Astrocyte (in vitro differentiated cells and primary cell): ENCODE data around the gene ADAM33. TPM values are rescaled to one million over a fixed set of nuclear protein-coding genes. Genes with fewer than 3 reads are reported as not detected.

Source experiments
- DNase-seq: peaks from one replicate; pipeline ENCODE4 v3.0.0-alpha.2; 2010; ENCODE audit warnings: low read depth
- FAIRE-seq: peaks from 2 replicates; lab custom pipeline; 2011; peaks lifted over from hg19 to GRCh38; lab: Jason Lieb, UNC
- H2AFZ ChIP-seq: 2 replicates; pipeline ENCODE4 v1.6.0; 2012; ENCODE audit warnings: low read depth, low read length, inconsistent platforms
- H3K27ac ChIP-seq: 2 replicates; pipeline ENCODE4 v1.5.1; 2011; ENCODE audit warnings: low read depth, low read length, inconsistent platforms
- H3K27me3 ChIP-seq: 2 replicates; pipeline ENCODE4 v1.6.0; 2011; ENCODE audit warnings: low read length, inconsistent platforms; ENCODE audit not compliant: insufficient read depth
- H3K36me3 ChIP-seq: 2 replicates; pipeline ENCODE4 v1.5.1; 2011; ENCODE audit warnings: low read length, inconsistent platforms; ENCODE audit not compliant: insufficient read depth
- H3K4me1 ChIP-seq: 2 replicates; pipeline ENCODE4 v1.5.1; 2011; ENCODE audit warnings: low read length, inconsistent platforms; ENCODE audit not compliant: insufficient read depth
- H3K4me2 ChIP-seq: 2 replicates; pipeline ENCODE4 v1.6.0; 2012; ENCODE audit warnings: low read length, inconsistent platforms
- H3K4me3 ChIP-seq: 2 replicates; pipeline ENCODE4 v1.5.1; 2011; ENCODE audit warnings: low read depth, mild to moderate bottlenecking, low read length, inconsistent platforms; ENCODE audit not compliant: insufficient read depth
- H3K79me2 ChIP-seq: 2 replicates; pipeline ENCODE4 v1.6.0; 2012; ENCODE audit warnings: mild to moderate bottlenecking, low read length, inconsistent platforms; ENCODE audit not compliant: insufficient read depth
- H3K9ac ChIP-seq: 2 replicates; pipeline ENCODE4 v1.6.0; 2012; ENCODE audit warnings: mild to moderate bottlenecking, low read length, inconsistent platforms
- H3K9me3 ChIP-seq: 2 replicates; pipeline ENCODE4 v1.5.1; 2012; ENCODE audit warnings: low read depth, mild to moderate bottlenecking, low read length, inconsistent platforms; ENCODE audit not compliant: insufficient read depth
- H4K20me1 ChIP-seq: 2 replicates; pipeline ENCODE4 v1.6.0; 2012; ENCODE audit warnings: low read length, inconsistent platforms; ENCODE audit not compliant: insufficient read depth
- H3K27ac Mint-ChIP-seq: one replicate; pipeline ENCODE4 v1.8.0; 2021; ENCODE audit warnings: mild to moderate bottlenecking, mixed read lengths; ENCODE audit not compliant: unreplicated experiment
- H3K27me3 Mint-ChIP-seq: one replicate; pipeline ENCODE4 v1.8.0; 2021; ENCODE audit warnings: low read depth, mixed read lengths; ENCODE audit not compliant: unreplicated experiment
- H3K36me3 Mint-ChIP-seq: one replicate; pipeline ENCODE4 v1.8.0; 2021; ENCODE audit warnings: low read depth, mixed read lengths; ENCODE audit not compliant: unreplicated experiment
- H3K4me1 Mint-ChIP-seq: one replicate; pipeline ENCODE4 v1.8.0; 2021; ENCODE audit warnings: low read depth, mixed read lengths; ENCODE audit not compliant: unreplicated experiment
- H3K4me3 Mint-ChIP-seq: one replicate; pipeline ENCODE4 v1.8.0; 2021; ENCODE audit warnings: mild to moderate bottlenecking, moderate library complexity, mixed read lengths; ENCODE audit not compliant: unreplicated experiment
- H3K9me3 Mint-ChIP-seq: one replicate; pipeline ENCODE4 v1.8.0; 2021; ENCODE audit warnings: mild to moderate bottlenecking, mixed read lengths; ENCODE audit not compliant: unreplicated experiment
- CTCF ChIP-seq: IDR thresholded peaks from 2 replicates; pipeline ENCODE4 v1.5.1; 2011; ENCODE audit warnings: low read depth, mild to moderate bottlenecking, inconsistent platforms, low read length, moderate library complexity; ENCODE audit not compliant: insufficient read depth
- EZH2 ChIP-seq: IDR thresholded peaks from 2 replicates; pipeline ENCODE4 v1.6.1; 2012; ENCODE audit warnings: mild to moderate bottlenecking, low read length, inconsistent platforms; ENCODE audit not compliant: insufficient read depth
- total RNA-seq: library from RNA; stranded (reverse); gene quantifications from 2 replicates; pipeline ENCODE4 v1.2.1, GENCODE V29; 2021

The ADAM33 gene
- total RNA-seq, 1 donor from 2014 or later, result 3.0 TPM

GRCh38 chr20:3728354-3728753 is 46.5 kb upstream of the ADAM33 start:
- Mint-ChIP-seq H3K4me3 (no peak overlapping the region), H3K4me1 (peaks cover 6% of the 10 kb centered on the region), H3K36me3 (no peaks in the 10 kb centered on the region), H3K9me3 (peaks cover 2% of the 10 kb centered on the region), H3K27me3 (peaks cover 52% of the 10 kb centered on the region), H3K27ac (no peak overlapping the region)
- FAIRE-seq (no peak), DNase-seq (no peak)
- no peaks in the 10 kb centered on the region for H3K79me2 ChIP-seq
- H2AFZ ChIP-seq, result no peak overlapping the region
- no peak overlapping the region for H3K4me2 ChIP-seq
- H3K27ac ChIP-seq, result no peak overlapping the region
- H3K9ac ChIP-seq, result no peak overlapping the region
- no peaks in the 10 kb centered on the region for H4K20me1 ChIP-seq
- H3K27me3 ChIP-seq, result peaks cover 23% of the 10 kb centered on the region
- H3K9me3 ChIP-seq, result no peaks in the 10 kb centered on the region
- peaks cover 6% of the 10 kb centered on the region for H3K4me1 ChIP-seq
- TF ChIP-seq CTCF (no peak), EZH2 (no peak)
- no peaks in the 10 kb centered on the region for H3K36me3 ChIP-seq
- H3K4me3 ChIP-seq, result no peak overlapping the region

- H3K36me3 Mint-ChIP-seq, result no peaks in the 10 kb centered on the region
- FAIRE-seq, result peak; percentile 26
- Histone ChIP-seq H3K36me3 (no peaks in the 10 kb centered on the region), H3K4me1 (peaks cover 6% of the 10 kb centered on the region), H3K4me3 (no peak overlapping the region), H3K27me3 (peaks cover 18% of the 10 kb centered on the region), H3K9ac (peak overlapping the region; percentile 26), H3K9me3 (no peaks in the 10 kb centered on the region), H3K4me2 (peak overlapping the region; percentile 55), H3K27ac (no peak overlapping the region), H3K79me2 (no peaks in the 10 kb centered on the region), H2AFZ (peak overlapping the region; percentile 26), H4K20me1 (no peaks in the 10 kb centered on the region)
- H3K27me3 Mint-ChIP-seq, result peaks cover 45% of the 10 kb centered on the region
- peaks cover 6% of the 10 kb centered on the region for H3K4me1 Mint-ChIP-seq
- H3K27ac Mint-ChIP-seq, result no peak overlapping the region
- TF ChIP-seq CTCF, result no peak
- no peak overlapping the region for H3K4me3 Mint-ChIP-seq
- DNase-seq, result peak; percentile 64
- H3K9me3 Mint-ChIP-seq, result peaks cover 2% of the 10 kb centered on the region
Observed at GRCh38 chr20:3727401-3728021, 45.7 kb upstream of the ADAM33 start.

- Histone ChIP-seq H3K4me3 (no peak overlapping the region), H3K79me2 (no peaks in the 10 kb centered on the region), H3K27me3 (peaks cover 19% of the 10 kb centered on the region), H3K27ac (no peak overlapping the region), H3K36me3 (no peaks in the 10 kb centered on the region), H3K4me2 (no peak overlapping the region), H3K4me1 (peaks cover 6% of the 10 kb centered on the region), H3K9me3 (no peaks in the 10 kb centered on the region), H2AFZ (no peak overlapping the region), H4K20me1 (no peaks in the 10 kb centered on the region), H3K9ac (no peak overlapping the region)
- FAIRE-seq (no peak), DNase-seq (no peak)
- Mint-ChIP-seq H3K4me1 (peaks cover 6% of the 10 kb centered on the region), H3K4me3 (no peak overlapping the region), H3K27ac (no peak overlapping the region), H3K27me3 (peaks cover 27% of the 10 kb centered on the region), H3K9me3 (no peaks in the 10 kb centered on the region), H3K36me3 (no peaks in the 10 kb centered on the region)
- no peak for TF ChIP-seq CTCF
- TF ChIP-seq EZH2, result no peak
Observed at GRCh38 chr20:3724356-3724755, 42.5 kb upstream of the ADAM33 start.
